Measurements from ENCODE around the gene ADSS2.
"Not testable (repeated sequence)": the region's sequence is repeated elsewhere in the genome, so short reads cannot be mapped to it uniquely, and the experiment has no call there.

The ADSS2 gene

DNA sequence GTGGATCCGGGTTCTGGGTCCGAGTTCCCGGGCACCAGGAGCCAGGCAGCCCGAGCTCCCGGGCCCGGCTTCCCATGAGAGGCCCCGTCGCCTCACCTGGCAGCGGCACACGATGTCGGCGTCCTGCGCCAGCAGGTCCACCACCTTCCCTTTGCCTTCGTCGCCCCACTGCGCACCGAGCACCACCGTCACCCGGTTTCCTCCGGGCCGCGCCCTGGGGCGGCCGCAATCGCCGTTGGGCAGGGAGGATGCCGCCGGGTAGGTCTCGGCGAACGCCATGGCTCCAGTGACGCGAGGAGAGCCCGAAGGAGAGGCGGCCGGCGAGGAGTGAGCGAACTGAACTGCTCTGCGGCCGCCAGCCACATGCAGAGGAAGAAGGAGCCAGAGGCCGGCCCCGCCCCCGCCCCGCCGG is at the start of gene ADSS2:
ADSS2 (minus strand) TSS at position 371 of the 412 bp plus-strand sequence; CDS start at position 279, 92 bp downstream.
- DNase-seq = no peak

- DNase-seq = not testable (repeated sequence)
Observed at GRCh38 chr1:244500515-244500914, 48.8 kb upstream of the ADSS2 start.

DNA sequence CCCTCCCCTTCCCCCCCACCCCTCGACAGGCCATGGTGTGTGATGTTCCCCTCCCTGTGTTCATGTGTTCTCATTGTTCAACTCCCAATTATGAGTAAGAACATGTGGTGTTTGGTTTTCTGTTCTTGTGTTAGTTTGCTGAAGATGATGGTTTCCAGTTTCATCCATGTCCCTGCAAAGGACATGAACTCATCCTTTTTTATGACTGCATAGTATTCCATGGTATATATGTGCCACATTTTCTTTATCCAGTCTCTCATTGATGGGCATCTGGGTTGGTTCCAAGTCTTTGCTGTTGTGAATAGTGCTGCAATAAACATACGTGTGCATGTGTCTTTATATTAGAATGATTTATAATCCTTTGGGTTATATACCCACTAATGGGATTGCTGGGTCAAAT is 47.8 kb upstream of the ADSS2 start:
- DNase-seq = not testable (repeated sequence)

GRCh38 chr1:244497805-244498204 is 46.1 kb upstream of the ADSS2 start:
- DNase-seq = no peak

GRCh38 chr1:244496186-244496585 is 44.5 kb upstream of the ADSS2 start:
- DNase-seq = no peak

DNA sequence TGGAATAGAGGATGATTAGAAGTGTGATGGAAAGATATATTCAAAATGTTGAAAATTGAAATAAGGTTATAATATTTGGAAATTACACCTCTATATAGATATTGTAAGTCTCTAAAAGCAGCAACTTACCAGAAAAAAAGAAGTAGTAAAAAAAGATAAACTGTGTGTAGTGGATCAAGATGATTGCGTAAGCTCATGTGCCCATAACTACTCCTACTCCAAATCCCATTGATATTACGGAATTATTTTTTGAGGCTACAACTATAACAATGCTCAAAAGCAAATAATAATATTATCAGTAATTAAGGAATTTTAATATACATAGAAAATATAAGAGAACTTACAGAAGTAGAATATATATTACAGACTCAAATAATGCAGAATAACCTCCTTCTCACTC is 42.9 kb upstream of the ADSS2 start:
- DNase-seq = no peak

DNA sequence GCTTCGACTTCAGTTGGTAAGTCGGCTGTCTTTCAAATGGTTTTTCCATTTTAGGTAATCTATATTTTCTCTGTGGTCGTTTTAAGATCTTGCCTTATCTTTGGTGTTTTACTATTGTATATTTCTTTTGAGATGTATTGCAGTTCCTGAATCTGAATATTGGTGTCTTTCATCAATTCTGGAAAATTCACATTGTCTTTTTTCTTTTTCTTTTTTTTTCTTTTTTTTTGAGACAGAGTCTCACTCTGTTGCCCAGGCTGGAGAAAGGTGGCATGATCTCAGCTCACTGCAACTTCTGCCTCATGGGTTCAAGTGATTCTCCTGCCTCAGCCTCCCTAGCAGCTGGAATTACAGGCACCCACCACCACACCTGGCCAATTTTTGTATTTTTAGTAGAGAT is 33.3 kb upstream of the ADSS2 start:
- DNase-seq = not testable (repeated sequence)

DNA sequence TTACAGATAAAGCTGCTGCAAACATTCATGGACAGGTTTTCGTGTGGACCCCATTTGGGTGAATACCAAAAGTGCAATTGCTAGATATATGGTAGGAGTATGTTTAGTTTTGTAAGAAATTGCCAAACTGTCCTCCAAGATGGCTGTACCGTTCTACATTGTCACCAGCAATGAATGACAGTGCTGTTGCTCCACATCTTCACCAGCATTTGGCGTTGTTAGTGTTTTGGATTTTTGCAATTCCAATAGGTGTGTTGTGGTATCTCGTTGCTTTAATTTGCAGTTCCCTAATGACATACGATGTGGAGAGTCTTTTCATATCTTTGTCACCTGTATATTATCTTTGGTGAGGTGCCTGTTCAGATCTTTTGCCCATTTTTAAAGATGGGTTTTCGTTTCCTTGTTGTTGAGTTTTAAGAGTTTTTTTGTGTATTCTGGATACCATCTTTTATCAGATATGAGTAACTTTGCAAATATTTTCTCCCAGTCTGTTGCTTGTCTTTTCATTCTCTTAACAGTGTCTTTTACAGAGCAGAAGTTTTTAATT is 21.4 kb upstream of the ADSS2 start:
- no peak for DNase-seq

- no peak for DNase-seq
Observed at GRCh38 chr1:244466724-244467123, 15.0 kb upstream of the ADSS2 start.

- DNase-seq = peak; percentile 36 to 69
Observed at GRCh38 chr1:244461245-244462071, 9.7 kb upstream of the ADSS2 start, which contains the start of gene CATSPERE. CATSPERE (plus strand) TSS chr1:244461273; CDS start chr1:244461430, 157 bp downstream.

- DNase-seq = peak in 1 of 2 experiments; percentile 18
Observed at GRCh38 chr1:244460197-244460596, 8.5 kb upstream of the ADSS2 start.

GRCh38 chr1:244458781-244459180 is 7.1 kb upstream of the ADSS2 start:
- no peak for DNase-seq

DNA sequence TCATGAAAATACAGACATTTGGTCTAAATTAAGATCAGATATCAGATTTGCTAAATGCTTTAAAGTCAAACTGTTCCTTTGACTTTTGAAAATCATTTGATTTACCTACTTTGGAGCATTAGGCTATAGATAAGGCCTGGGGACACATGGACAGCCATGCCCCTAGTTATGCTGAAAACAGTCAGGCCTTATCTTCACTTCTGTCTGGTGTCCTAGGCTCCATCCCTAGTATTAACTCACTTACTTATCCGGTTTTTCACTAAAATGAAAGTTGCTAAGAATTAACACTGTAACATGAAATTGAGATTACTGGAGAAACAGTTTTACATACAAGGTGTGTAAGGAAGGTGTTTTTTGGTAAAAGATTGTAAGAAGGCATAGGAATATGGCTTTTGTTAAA is 4.9 kb upstream of the ADSS2 start:
- DNase-seq = no peak

- no peak for DNase-seq
Observed at GRCh38 chr1:244454412-244454811, 2.7 kb upstream of the ADSS2 start.

DNA sequence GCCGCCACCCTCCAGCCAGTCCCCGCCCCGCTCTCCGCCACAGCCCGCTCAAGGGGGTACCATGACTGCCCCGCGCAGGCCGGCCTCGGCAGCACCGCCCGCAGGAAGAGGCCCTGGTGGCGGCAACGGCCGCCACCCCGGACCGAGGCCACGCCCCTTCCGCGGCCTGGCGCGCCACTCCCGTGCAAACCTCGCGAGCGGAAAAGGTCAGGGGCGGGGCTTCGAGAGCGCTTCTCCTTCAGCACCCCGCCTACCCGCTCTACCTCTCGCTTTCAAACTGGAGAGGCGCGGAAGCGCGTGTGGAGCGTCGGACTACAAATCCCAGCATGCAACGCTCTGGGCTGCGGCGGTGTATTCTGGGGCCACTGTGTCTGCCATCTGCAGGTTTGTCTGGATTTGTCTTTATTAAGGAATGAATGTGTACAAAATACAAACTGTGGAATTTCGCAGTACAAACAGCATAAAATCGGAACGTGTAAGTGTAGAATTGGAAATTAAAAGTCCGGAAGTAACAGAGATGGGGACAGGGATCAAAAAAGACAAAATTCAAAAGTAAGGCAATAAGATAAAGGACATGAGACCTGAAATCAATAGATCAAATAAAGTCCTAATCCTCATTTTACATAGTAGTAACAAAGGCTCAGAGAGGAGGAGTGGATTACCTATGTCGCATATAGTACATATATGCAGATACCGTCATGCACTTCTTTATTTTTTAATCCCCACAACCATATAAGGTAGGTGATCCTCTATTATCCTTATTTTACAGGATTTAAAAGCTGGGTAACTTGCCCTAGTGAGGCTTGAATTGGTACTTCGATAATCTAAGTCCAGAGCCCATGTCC is 464 bp upstream of the ADSS2 start:
- peak; percentile 90 to 96 for DNase-seq

DNA sequence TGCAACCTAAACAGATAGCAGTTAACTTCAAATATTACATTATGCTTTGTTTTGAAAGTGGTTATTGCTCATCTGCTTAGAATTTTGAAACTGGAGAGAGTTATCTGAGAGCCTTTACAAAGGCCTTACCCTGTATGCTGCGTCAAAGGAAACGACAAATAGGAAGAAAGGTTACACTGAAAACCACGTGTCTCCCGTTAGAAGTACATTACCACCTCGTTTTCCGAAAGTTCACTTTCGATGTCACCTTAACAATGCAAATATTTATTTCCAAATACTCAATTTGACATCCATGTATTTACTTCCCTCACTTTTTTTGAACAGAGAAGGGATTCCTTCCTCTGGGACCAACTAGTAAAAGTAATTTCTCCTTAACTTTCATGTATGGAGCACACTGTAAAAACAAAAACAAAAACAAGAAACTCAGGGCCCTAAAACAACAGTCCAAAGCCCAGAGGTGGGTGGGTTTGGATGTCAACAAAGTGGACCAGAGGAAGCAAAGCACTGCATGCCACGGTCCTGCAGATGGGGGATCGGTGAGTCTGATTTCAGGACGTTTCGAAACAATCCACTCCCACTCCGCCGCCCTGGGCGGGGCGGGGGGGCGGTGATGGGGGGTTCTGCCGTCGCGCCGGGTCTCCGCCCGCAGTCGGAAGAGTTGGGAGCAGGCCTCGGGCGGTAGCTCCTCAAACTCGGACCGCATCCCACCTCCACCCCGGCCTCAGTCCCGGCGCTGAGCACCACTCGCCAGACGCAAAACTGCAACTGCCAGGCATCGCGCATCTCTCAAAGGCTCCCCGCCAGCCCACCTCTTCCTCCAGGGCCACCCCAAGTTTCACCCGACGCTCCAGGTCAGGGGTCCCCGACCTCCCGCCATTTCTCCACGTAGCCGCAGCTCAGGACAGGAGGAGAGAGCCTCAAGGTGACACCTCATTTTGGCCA is 841 bp downstream of the ADSS2 start:
- DNase-seq = peak in 1 of 2 experiments; percentile 15

DNA sequence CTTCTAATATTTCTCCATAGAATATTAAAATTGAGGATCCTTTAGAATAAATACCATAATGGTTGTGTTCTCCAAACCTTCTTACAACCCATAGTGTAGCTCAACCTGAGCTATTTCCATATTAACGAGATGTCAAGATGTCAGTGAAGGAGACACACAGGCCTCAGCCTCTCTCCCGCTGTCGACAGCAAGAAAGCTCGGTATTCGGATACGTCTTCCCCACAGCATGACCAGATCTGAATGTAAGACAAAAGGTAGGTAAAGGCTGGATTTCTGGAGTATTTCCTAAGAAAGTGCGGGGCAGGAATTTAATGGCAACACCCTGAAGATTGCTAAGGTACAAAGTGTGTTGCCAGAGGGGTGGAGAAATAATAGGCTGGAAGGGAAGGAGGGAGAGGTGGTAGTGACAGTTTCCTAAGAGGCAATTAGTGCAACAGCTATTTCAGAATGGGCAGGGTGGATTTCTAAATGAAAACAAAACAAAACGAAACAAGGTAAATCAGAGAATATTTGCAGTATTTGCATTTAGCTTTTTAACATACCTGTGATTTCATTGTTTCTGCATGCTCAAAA is 1.7 kb downstream of the ADSS2 start:
- no peak for DNase-seq

- no peak for DNase-seq
Observed at GRCh38 chr1:244448279-244449036, 3.3 kb downstream of the ADSS2 start.

DNA sequence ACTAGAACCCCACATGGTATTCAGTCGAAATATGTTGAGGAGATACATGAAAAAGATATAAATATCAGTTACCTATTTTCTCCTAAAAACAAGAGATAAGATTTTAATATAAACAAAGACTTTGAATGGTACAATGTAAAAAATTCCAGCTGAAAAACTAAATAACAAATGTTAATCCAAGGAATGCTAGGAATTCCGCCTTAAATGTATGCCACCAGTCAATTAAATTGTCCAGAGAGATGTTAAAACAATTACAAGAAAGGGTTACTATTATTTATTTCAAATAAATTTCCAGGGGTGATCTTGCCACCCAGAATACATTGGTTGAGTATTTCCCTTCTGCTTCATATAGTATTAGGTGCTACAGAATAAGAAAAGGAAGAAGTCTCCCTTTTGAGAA is 4.2 kb downstream of the ADSS2 start:
- no peak for DNase-seq

GRCh38 chr1:244447024-244447423 is 4.7 kb downstream of the ADSS2 start:
- no peak for DNase-seq
